Measurements from ENCODE around the gene SCN2B.

- TF ChIP-seq, protein P1, sequence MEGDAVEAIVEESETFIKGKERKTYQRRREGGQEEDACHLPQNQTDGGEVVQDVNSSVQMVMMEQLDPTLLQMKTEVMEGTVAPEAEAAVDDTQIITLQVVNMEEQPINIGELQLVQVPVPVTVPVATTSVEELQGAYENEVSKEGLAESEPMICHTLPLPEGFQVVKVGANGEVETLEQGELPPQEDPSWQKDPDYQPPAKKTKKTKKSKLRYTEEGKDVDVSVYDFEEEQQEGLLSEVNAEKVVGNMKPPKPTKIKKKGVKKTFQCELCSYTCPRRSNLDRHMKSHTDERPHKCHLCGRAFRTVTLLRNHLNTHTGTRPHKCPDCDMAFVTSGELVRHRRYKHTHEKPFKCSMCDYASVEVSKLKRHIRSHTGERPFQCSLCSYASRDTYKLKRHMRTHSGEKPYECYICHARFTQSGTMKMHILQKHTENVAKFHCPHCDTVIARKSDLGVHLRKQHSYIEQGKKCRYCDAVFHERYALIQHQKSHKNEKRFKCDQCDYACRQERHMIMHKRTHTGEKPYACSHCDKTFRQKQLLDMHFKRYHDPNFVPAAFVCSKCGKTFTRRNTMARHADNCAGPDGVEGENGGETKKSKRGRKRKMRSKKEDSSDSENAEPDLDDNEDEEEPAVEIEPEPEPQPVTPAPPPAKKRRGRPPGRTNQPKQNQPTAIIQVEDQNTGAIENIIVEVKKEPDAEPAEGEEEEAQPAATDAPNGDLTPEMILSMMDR (IDR thresholded peaks at IDR 0.05) = no peak
- no peak for TF ChIP-seq POLR2A (IDR thresholded peaks at IDR 0.05)
Measured at GRCh38 chr11:118216621-118217481, 40.4 kb upstream of the SCN2B start.

Data from testis (tissue), 2 donors.